ENCODE measurements around the gene WDR6. TPM values are rescaled to one million over a fixed set of nuclear protein-coding genes. Genes with fewer than 3 reads are reported as not detected.
A peak's percentile ranks its signal among the peaks of the same experiment; 100 is the strongest.

WDR6 gene
- total RNA-seq (53.9 TPM), polyA plus RNA-seq (209 TPM)
- long read RNA-seq, donor 1, partial matches to known transcripts: 0 of 1 reads
- long read RNA-seq, donor 1, other reads (novel, unspliced or antisense): 0 of 1 reads
- long read RNA-seq, donor 2, full-length matches to known transcripts: 20 of 127 reads
- long read RNA-seq, donor 2, partial matches to known transcripts: 107 of 127 reads
- long read RNA-seq, donor 2, other reads (novel, unspliced or antisense): 0 of 127 reads
- long read RNA-seq, donor 3, full-length matches to known transcripts: 15 of 138 reads
- long read RNA-seq, donor 3, partial matches to known transcripts: 123 of 138 reads
- long read RNA-seq, donor 3, other reads (novel, unspliced or antisense): 0 of 138 reads
- long read RNA-seq, donor 4, full-length matches to known transcripts: 6 of 55 reads
- long read RNA-seq, donor 4, partial matches to known transcripts: 49 of 55 reads
- long read RNA-seq, donor 4, other reads (novel, unspliced or antisense): 0 of 55 reads
- long read RNA-seq, donor 5, full-length matches to known transcripts: 15 of 164 reads
- long read RNA-seq, donor 5, partial matches to known transcripts: 149 of 164 reads
- long read RNA-seq, donor 5, other reads (novel, unspliced or antisense): 0 of 164 reads
- long read RNA-seq, donor 6, full-length matches to known transcripts: 12 of 52 reads
- long read RNA-seq, donor 6, partial matches to known transcripts: 40 of 52 reads
- long read RNA-seq, donor 6, other reads (novel, unspliced or antisense): 0 of 52 reads
- long read RNA-seq, donor 7, full-length matches to known transcripts: 7 of 7 reads
- long read RNA-seq, donor 7, partial matches to known transcripts: 0 of 7 reads
- long read RNA-seq, donor 7, other reads (novel, unspliced or antisense): 0 of 7 reads
- long read RNA-seq, donor 8, full-length matches to known transcripts: 4 of 26 reads
- long read RNA-seq, donor 8, partial matches to known transcripts: 22 of 26 reads
- long read RNA-seq, donor 8, other reads (novel, unspliced or antisense): 0 of 26 reads
- long read RNA-seq, donor 9, full-length matches to known transcripts: 9 of 9 reads
- long read RNA-seq, donor 9, partial matches to known transcripts: 0 of 9 reads
- long read RNA-seq, donor 9, other reads (novel, unspliced or antisense): 0 of 9 reads
- long read RNA-seq, donor 10, full-length matches to known transcripts: 13 of 54 reads
- long read RNA-seq, donor 10, partial matches to known transcripts: 41 of 54 reads
- long read RNA-seq, donor 10, other reads (novel, unspliced or antisense): 0 of 54 reads

DNA sequence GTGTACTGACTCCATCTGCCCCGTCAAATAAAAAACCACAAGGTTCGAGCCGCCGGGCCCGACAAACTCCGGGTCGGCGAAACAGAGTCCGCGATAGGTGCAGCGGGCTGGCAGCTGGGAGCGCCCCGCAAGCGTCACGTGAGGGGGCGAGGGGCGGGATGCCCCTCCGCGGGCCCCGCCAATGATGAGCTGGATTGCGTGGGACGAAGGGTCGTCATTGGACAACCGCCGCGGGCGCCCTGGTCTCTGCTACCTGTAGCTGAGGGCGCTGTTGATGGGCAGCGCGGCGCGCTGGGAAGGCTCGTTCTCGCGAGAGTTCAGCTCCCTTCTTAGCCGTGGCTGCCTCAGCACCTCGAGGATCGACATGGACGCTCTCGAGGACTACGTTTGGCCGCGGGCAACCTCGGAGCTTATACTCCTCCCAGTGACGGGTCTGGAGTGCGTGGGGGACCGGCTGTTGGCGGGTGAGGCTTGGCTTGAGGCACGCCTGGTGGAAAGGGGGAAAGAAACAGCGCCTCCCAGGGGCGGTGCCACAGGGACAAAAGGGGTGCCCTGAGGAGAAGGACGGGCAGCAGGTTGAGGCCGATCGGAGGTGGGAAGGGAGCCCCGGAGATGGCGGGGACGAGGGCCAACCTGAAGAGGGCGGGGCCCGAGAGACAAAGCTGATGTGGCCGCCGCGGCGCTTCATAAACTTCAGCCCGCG lies at the start of gene WDR6:
WDR6 (plus strand) TSS at position 324 of the 703 bp plus-strand sequence; CDS start at position 365, 41 bp downstream.
- Histone ChIP-seq H3K36me3 (ENCODE audit: control insufficient read depth in 2 of 2, insufficient read depth in 2 of 2, low read length in 1 of 2) (peaks cover 11 to 13% of the 10 kb centered on the region in 2 donors), H3K9me3 (ENCODE audit: control insufficient read depth in 2 of 2, insufficient read depth in 1 of 2, low read length in 1 of 2) (peaks cover 0 to 4% of the 10 kb centered on the region in 2 donors), H3K4me3 (ENCODE audit: low read length in 2 of 2) (peak within 1 kb of the TSS; percentile 71 to 96), H3K27ac (ENCODE audit: low read depth in 1 of 2, low read length in 1 of 2) (peak within 1 kb of the TSS; percentile 92 to 98), H3K4me1 (ENCODE audit: control insufficient read depth in 2 of 2, insufficient read depth in 2 of 2, low read length in 2 of 2) (peaks cover 3 to 25% of the 10 kb centered on the region in 2 donors), H3K27me3 (ENCODE audit: control insufficient read depth in 2 of 2, insufficient read depth in 1 of 2, low read length in 1 of 2) (no peaks in the 10 kb centered on the region)
- peak; percentile 92 to 98 (median 95) for DNase-seq (ENCODE audit: low read depth in 6 of 9, low spot score in 9 of 9)
- WGBS: under 1% methylated on average over 65 of the region's 65 CpGs

DNA sequence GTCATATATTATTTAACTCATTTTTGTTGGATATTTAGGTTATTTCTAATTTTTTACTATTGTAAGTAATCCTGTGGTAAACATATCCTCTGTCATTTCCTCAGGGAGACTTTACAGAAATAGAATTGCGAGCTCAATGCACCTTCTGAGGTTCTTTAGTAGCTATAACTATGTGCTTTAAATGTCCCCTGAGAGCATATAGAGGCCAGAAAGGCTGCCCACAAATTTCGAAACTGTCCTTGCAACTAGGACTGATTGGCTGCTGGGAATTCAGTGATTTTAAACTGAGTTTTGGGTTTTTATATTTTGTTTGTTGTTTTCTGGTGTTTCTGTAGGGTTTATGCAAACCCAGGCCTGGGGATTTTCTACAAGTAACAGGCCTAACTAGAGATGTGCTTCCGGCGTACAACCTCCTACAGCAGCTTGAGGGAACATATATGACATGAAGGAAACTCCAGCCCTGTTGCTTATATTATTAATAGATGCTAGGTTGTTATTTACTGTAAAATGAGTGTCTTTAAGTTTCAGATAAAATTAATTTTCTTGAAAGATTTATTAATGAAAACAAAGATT lies 46.3 kb upstream of the WDR6 start:
- DNase-seq (ENCODE audit: low read depth in 6 of 9, low spot score in 9 of 9): no peak
- WGBS: 97% methylated on average over 4 of the region's 4 CpGs
- Histone ChIP-seq H3K4me3 (ENCODE audit: low read length in 2 of 2) (no peak overlapping the region), H3K4me1 (ENCODE audit: control insufficient read depth in 2 of 2, insufficient read depth in 2 of 2, low read length in 2 of 2) (no peaks in the 10 kb centered on the region), H3K27ac (ENCODE audit: low read depth in 1 of 2, low read length in 1 of 2) (no peak overlapping the region), H3K36me3 (ENCODE audit: control insufficient read depth in 2 of 2, insufficient read depth in 2 of 2, low read length in 1 of 2) (peaks cover 35 to 46% of the 10 kb centered on the region in 2 donors), H3K9me3 (ENCODE audit: control insufficient read depth in 2 of 2, insufficient read depth in 1 of 2, low read length in 1 of 2) (no peaks in the 10 kb centered on the region), H3K27me3 (ENCODE audit: control insufficient read depth in 2 of 2, insufficient read depth in 1 of 2, low read length in 1 of 2) (no peaks in the 10 kb centered on the region)

DNA sequence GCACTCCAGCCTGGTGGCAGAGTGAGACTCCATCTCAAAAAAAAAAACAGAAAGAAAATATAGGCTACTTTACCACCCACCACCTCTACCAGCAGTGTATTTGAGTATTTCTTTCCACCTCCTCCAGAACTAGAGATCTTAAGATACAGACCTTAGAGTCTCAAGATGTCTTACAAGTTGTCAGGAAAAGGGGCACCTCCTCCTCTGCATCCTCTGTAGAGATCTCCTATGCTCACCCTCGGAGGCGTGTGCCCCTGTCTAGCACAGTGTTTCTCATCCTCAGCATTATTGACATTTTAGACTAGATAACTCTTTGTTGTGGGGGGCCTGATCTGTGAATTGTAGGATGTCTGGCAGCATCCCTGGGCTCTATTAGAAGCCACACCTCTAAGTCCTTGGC lies 44.9 kb upstream of the WDR6 start:
- 88% methylated on average over 2 of the region's 2 CpGs for WGBS
- Histone ChIP-seq H3K4me1 (ENCODE audit: control insufficient read depth in 2 of 2, insufficient read depth in 2 of 2, low read length in 2 of 2) (no peaks in the 10 kb centered on the region), H3K36me3 (ENCODE audit: control insufficient read depth in 2 of 2, insufficient read depth in 2 of 2, low read length in 1 of 2) (peaks cover 41 to 57% of the 10 kb centered on the region in 2 donors), H3K4me3 (ENCODE audit: low read length in 2 of 2) (no peak overlapping the region), H3K27me3 (ENCODE audit: control insufficient read depth in 2 of 2, insufficient read depth in 1 of 2, low read length in 1 of 2) (no peaks in the 10 kb centered on the region), H3K27ac (ENCODE audit: low read depth in 1 of 2, low read length in 1 of 2) (no peak overlapping the region), H3K9me3 (ENCODE audit: control insufficient read depth in 2 of 2, insufficient read depth in 1 of 2, low read length in 1 of 2) (no peaks in the 10 kb centered on the region)
- DNase-seq (ENCODE audit: low read depth in 6 of 9, low spot score in 9 of 9): no peak

DNA sequence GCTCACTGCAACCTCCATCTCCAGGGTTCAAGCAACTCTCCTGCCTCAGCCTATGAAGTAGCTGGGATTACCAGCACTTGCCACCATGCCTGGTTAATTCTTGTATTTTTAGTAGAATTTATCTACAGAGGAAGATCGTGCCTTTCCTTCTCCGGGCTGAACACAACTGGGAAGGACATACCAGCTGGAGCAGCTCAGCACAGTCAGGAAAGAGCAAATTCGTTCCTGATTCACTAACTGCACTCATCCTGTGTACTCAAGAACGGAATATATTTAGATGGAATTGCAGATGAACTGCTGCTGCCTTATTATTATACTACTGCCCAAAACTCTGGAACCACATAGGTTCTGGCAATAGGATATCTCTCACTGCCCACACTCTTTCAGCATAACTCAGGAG lies 44.3 kb upstream of the WDR6 start:
- Histone ChIP-seq H3K9me3 (ENCODE audit: control insufficient read depth in 2 of 2, insufficient read depth in 1 of 2, low read length in 1 of 2) (no peaks in the 10 kb centered on the region), H3K36me3 (ENCODE audit: control insufficient read depth in 2 of 2, insufficient read depth in 2 of 2, low read length in 1 of 2) (peaks cover 37 to 57% of the 10 kb centered on the region in 2 donors), H3K4me3 (ENCODE audit: low read length in 2 of 2) (no peak overlapping the region), H3K4me1 (ENCODE audit: control insufficient read depth in 2 of 2, insufficient read depth in 2 of 2, low read length in 2 of 2) (no peaks in the 10 kb centered on the region), H3K27me3 (ENCODE audit: control insufficient read depth in 2 of 2, insufficient read depth in 1 of 2, low read length in 1 of 2) (no peaks in the 10 kb centered on the region), H3K27ac (ENCODE audit: low read depth in 1 of 2, low read length in 1 of 2) (no peak overlapping the region)
- no peak for DNase-seq (ENCODE audit: low read depth in 6 of 9, low spot score in 9 of 9)
- WGBS: 98% methylated on average over 4 of the region's 4 CpGs

DNA sequence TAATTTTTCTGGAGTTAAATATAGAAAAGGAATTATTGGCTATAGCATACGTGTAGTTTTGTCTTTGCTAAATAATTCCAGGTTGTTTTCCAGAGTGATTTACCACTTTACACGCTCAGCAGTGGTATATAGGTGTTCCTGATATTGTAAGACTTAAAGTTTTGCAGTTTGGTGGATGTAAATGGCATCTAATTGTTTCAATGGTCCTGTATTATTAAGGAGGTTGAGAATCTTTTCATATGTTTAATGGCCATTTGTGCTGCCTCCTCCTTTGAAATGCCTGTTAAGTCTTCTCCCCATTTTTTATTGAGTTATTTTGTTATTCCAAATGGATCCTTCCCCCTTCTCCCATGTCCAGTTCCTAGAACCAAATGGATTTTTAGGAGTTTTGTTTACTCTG lies 43.6 kb upstream of the WDR6 start:
- WGBS: 97% methylated on average over 2 of the region's 2 CpGs
- no peak overlapping the region for H3K27ac ChIP-seq (ENCODE audit: low read depth in 1 of 2, low read length in 1 of 2)
- peaks cover 36 to 57% of the 10 kb centered on the region in 2 donors for H3K36me3 ChIP-seq (ENCODE audit: control insufficient read depth in 2 of 2, insufficient read depth in 2 of 2, low read length in 1 of 2)
- no peak overlapping the region for H3K4me3 ChIP-seq (ENCODE audit: low read length in 2 of 2)
- H3K9me3 ChIP-seq (ENCODE audit: control insufficient read depth in 2 of 2, insufficient read depth in 1 of 2, low read length in 1 of 2): no peaks in the 10 kb centered on the region
- no peaks in the 10 kb centered on the region for H3K4me1 ChIP-seq (ENCODE audit: control insufficient read depth in 2 of 2, insufficient read depth in 2 of 2, low read length in 2 of 2)
- H3K27me3 ChIP-seq (ENCODE audit: control insufficient read depth in 2 of 2, insufficient read depth in 1 of 2, low read length in 1 of 2): no peaks in the 10 kb centered on the region
- DNase-seq (ENCODE audit: low read depth in 6 of 9, low spot score in 9 of 9): no peak

GRCh38 chr3:48966367-48966766 lies 40.8 kb upstream of the WDR6 start:
- Histone ChIP-seq H3K9me3 (ENCODE audit: control insufficient read depth in 2 of 2, insufficient read depth in 1 of 2, low read length in 1 of 2) (no peaks in the 10 kb centered on the region), H3K27me3 (ENCODE audit: control insufficient read depth in 2 of 2, insufficient read depth in 1 of 2, low read length in 1 of 2) (no peaks in the 10 kb centered on the region), H3K4me3 (ENCODE audit: low read length in 2 of 2) (no peak overlapping the region), H3K36me3 (ENCODE audit: control insufficient read depth in 2 of 2, insufficient read depth in 2 of 2, low read length in 1 of 2) (peaks cover 52 to 74% of the 10 kb centered on the region in 2 donors), H3K27ac (ENCODE audit: low read depth in 1 of 2, low read length in 1 of 2) (no peak overlapping the region), H3K4me1 (ENCODE audit: control insufficient read depth in 2 of 2, insufficient read depth in 2 of 2, low read length in 2 of 2) (no peaks in the 10 kb centered on the region)
- no peak for DNase-seq (ENCODE audit: low read depth in 6 of 9, low spot score in 9 of 9)
- 89% methylated on average over 3 of the region's 3 CpGs for WGBS

DNA sequence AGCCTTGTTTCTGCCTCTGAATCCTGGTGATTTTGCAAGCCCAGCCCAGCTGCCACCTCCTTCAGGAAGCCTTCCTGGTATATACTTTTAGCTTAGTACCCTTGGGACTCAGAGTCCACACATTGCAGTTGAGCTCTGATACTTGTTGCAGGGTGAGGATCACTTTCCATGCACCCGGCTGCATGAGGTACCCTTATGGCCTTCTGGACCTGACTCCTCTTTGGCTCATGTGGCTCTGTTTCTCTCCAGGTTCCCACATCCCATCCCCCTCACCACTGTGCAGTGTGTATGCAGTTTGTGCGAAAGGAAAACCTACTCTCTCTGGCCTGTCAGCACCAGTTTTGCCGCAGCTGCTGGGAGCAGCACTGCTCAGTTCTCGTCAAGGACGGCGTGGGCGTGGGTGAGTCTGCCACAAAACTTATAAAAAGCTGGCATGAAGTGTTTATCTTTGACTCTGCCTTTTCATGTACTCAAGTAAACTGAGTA lies 40.3 kb upstream of the WDR6 start:
- no peaks in the 10 kb centered on the region for H3K4me1 ChIP-seq (ENCODE audit: control insufficient read depth in 2 of 2, insufficient read depth in 2 of 2, low read length in 2 of 2)
- no peak for DNase-seq (ENCODE audit: low read depth in 6 of 9, low spot score in 9 of 9)
- no peaks in the 10 kb centered on the region for H3K9me3 ChIP-seq (ENCODE audit: control insufficient read depth in 2 of 2, insufficient read depth in 1 of 2, low read length in 1 of 2)
- H3K4me3 ChIP-seq (ENCODE audit: low read length in 2 of 2): no peak overlapping the region
- no peaks in the 10 kb centered on the region for H3K27me3 ChIP-seq (ENCODE audit: control insufficient read depth in 2 of 2, insufficient read depth in 1 of 2, low read length in 1 of 2)
- WGBS: 97% methylated on average over 7 of the region's 7 CpGs
- H3K27ac ChIP-seq (ENCODE audit: low read depth in 1 of 2, low read length in 1 of 2): no peak overlapping the region
- H3K36me3 ChIP-seq (ENCODE audit: control insufficient read depth in 2 of 2, insufficient read depth in 2 of 2, low read length in 1 of 2): peaks cover 57 to 80% of the 10 kb centered on the region in 2 donors

DNA sequence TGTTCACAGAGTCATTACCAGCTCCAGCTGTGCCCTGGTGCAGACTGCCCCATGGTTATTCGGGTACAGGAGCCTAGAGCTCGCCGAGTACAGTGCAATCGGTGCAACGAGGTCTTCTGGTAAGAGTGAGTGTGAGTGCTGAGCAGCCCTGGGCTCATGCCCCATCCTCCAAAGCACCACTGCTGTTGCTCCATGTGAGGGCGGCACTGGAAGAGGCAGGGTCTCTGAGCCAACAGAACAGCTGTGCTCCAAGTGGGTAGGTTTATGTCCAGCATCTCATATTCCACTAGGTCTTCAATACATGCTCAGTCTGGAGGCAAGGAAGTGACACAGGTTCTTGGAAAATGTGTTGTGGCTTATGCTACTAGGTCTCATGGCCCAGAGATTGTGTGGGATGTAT lies 36.6 kb upstream of the WDR6 start:
- Histone ChIP-seq H3K27me3 (ENCODE audit: control insufficient read depth in 2 of 2, insufficient read depth in 1 of 2, low read length in 1 of 2) (no peaks in the 10 kb centered on the region), H3K36me3 (ENCODE audit: control insufficient read depth in 2 of 2, insufficient read depth in 2 of 2, low read length in 1 of 2) (peaks cover 73 to 92% of the 10 kb centered on the region in 2 donors), H3K4me1 (ENCODE audit: control insufficient read depth in 2 of 2, insufficient read depth in 2 of 2, low read length in 2 of 2) (no peaks in the 10 kb centered on the region), H3K9me3 (ENCODE audit: control insufficient read depth in 2 of 2, insufficient read depth in 1 of 2, low read length in 1 of 2) (no peaks in the 10 kb centered on the region), H3K4me3 (ENCODE audit: low read length in 2 of 2) (no peak overlapping the region), H3K27ac (ENCODE audit: low read depth in 1 of 2, low read length in 1 of 2) (no peak overlapping the region)
- 98% methylated on average over 6 of the region's 6 CpGs for WGBS
- no peak for DNase-seq (ENCODE audit: low read depth in 6 of 9, low spot score in 9 of 9)

All from thymus (tissue), 14 donors.